Neural progenitor cell (in vitro differentiated cells): ENCODE data around the gene RIPPLY2. TPM values are rescaled to one million over a fixed set of nuclear protein-coding genes. Genes with fewer than 3 reads are reported as not detected.

Source experiments
- DNase-seq: peaks from one replicate; pipeline ENCODE4 v3.0.0-alpha.2; 2016; ENCODE audit warnings: low spot score
- H2AFZ ChIP-seq: fragments of 200-600 bp; sonication (generic); replicated peaks from 2 replicates; pipeline ENCODE4 v1.6.1; 2016; ENCODE audit warnings: antibody characterized with exemption
- H3F3A ChIP-seq: fragments of 200-600 bp; sonication (generic); 2 replicates; pipeline ENCODE4 v1.6.1; 2016; ENCODE audit warnings: antibody characterized with exemption, low read depth
- H3K27ac ChIP-seq: fragments of 200-600 bp; sonication (generic); 2 replicates; pipeline ENCODE4 v1.5.1; 2016; ENCODE audit warnings: mild to moderate bottlenecking
- H3K27me3 ChIP-seq: fragments of 200-600 bp; sonication (generic); 2 replicates; pipeline ENCODE4 v1.6.1; 2016; ENCODE audit warnings: mild to moderate bottlenecking, moderate library complexity
- H3K36me3 ChIP-seq: fragments of 200-600 bp; sonication (generic); 2 replicates; pipeline ENCODE4 v1.5.1; 2016
- H3K4me1 ChIP-seq: fragments of 200-600 bp; sonication (generic); 2 replicates; pipeline ENCODE4 v1.6.1; 2016; ENCODE audit warnings: mixed run types
- H3K4me2 ChIP-seq: fragments of 200-600 bp; sonication (generic); 2 replicates; pipeline ENCODE4 v1.6.1; 2016
- H3K4me3 ChIP-seq: fragments of 200-600 bp; sonication (generic); 2 replicates; pipeline ENCODE4 v1.5.1; 2016
- H3K79me2 ChIP-seq: fragments of 200-600 bp; sonication (generic); 2 replicates; pipeline ENCODE4 v1.6.1; 2016; ENCODE audit warnings: low read depth
- H3K9ac ChIP-seq: fragments of 200-600 bp; sonication (generic); 2 replicates; pipeline ENCODE4 v1.6.1; 2016
- H3K9me3 ChIP-seq: fragments of 200-600 bp; sonication (generic); 2 replicates; pipeline ENCODE4 v1.5.1; 2016; ENCODE audit warnings: low read depth
- H4K20me1 ChIP-seq: fragments of 200-600 bp; sonication (generic); 2 replicates; pipeline ENCODE4 v1.6.1; 2016; ENCODE audit warnings: low read depth
- H3K27ac Mint-ChIP-seq: 3 replicates; pipeline ENCODE4 v1.8.0; 2021; ENCODE audit warnings: mixed read lengths
- H3K27me3 Mint-ChIP-seq: 2 replicates; pipeline ENCODE4 v1.8.0; 2022; ENCODE audit warnings: low read depth, mild to moderate bottlenecking, inconsistent platforms, moderate library complexity, mixed read lengths; ENCODE audit not compliant: insufficient read depth
- H3K36me3 Mint-ChIP-seq: 3 replicates; pipeline ENCODE4 v1.8.0; 2021; ENCODE audit warnings: mixed read lengths
- H3K4me1 Mint-ChIP-seq: 3 replicates; pipeline ENCODE4 v1.8.0; 2021; ENCODE audit warnings: mixed read lengths
- H3K4me3 Mint-ChIP-seq: 3 replicates; pipeline ENCODE4 v1.8.0; 2021; ENCODE audit warnings: mild to moderate bottlenecking, moderate library complexity, mixed read lengths
- H3K9me3 Mint-ChIP-seq: 3 replicates; pipeline ENCODE4 v1.8.0; 2020; ENCODE audit warnings: mixed read lengths
- EZH2 ChIP-seq: fragments of 200-600 bp; sonication (generic); IDR thresholded peaks from 2 replicates; pipeline ENCODE4 v1.6.1; 2017; ENCODE audit warnings: antibody characterized with exemption, mild to moderate bottlenecking, moderate library complexity
- EZH2phosphoT487 ChIP-seq: fragments of 200-600 bp; sonication (generic); IDR thresholded peaks from 2 replicates; pipeline ENCODE4 v1.6.1; 2017; ENCODE audit warnings: antibody characterized with exemption
- total RNA-seq: library from RNA; depleted of rRNA; stranded (reverse); fragments of >200 nt; gene quantifications from 2 replicates; pipeline ENCODE4 v1.2.3, GENCODE V29; 2015; ENCODE audit warnings: low replicate concordance
- TF ChIP-seq, protein P1 (sequence below): fragments of 200-600 bp; sonication (generic); IDR thresholded peaks from 2 replicates; pipeline ENCODE4 v1.5.1; 2017; ENCODE audit warnings: antibody characterized with exemption, mild to moderate bottlenecking

Gene RIPPLY2
- total RNA-seq, 1 donor from 2014 or later: not detected

DNA sequence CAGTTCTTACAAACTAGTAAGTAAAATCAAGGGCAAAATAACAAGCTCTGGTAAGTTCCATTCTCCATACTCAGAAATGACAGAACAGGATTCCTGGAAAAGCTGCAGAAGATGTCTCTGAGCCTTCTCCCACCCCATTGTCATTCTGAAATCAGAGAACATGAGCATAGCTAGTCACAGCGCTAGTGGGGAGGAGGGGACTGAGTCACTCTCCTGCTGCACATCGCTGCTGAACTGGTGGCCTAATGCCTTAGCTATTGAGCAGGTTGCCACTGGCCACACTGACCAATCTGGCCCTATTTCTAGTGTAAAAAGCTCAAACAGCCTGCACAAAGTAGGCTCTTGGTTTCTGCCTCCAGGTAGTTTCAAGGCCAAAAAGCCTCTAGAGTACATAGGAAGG, 26.1 kb upstream of the RIPPLY2 start:
- Histone ChIP-seq H4K20me1 (no peaks in the 10 kb centered on the region), H3K36me3 (no peaks in the 10 kb centered on the region), H3K27me3 (no peaks in the 10 kb centered on the region), H3K9me3 (no peaks in the 10 kb centered on the region), H3K79me2 (no peaks in the 10 kb centered on the region), H2AFZ (peak overlapping the region; percentile 62), H3K4me3 (no peak overlapping the region), H3F3A (no peaks in the 10 kb centered on the region), H3K9ac (no peak overlapping the region), H3K4me1 (no peaks in the 10 kb centered on the region), H3K27ac (no peak overlapping the region), H3K4me2 (no peak overlapping the region)
- no peaks in the 10 kb centered on the region for H3K27me3 Mint-ChIP-seq
- peak; percentile 6 for DNase-seq
- TF ChIP-seq EZH2: no peak
- TF ChIP-seq, protein P1, sequence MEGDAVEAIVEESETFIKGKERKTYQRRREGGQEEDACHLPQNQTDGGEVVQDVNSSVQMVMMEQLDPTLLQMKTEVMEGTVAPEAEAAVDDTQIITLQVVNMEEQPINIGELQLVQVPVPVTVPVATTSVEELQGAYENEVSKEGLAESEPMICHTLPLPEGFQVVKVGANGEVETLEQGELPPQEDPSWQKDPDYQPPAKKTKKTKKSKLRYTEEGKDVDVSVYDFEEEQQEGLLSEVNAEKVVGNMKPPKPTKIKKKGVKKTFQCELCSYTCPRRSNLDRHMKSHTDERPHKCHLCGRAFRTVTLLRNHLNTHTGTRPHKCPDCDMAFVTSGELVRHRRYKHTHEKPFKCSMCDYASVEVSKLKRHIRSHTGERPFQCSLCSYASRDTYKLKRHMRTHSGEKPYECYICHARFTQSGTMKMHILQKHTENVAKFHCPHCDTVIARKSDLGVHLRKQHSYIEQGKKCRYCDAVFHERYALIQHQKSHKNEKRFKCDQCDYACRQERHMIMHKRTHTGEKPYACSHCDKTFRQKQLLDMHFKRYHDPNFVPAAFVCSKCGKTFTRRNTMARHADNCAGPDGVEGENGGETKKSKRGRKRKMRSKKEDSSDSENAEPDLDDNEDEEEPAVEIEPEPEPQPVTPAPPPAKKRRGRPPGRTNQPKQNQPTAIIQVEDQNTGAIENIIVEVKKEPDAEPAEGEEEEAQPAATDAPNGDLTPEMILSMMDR: no peak
- no peak for TF ChIP-seq EZH2phosphoT487
- H3K9me3 Mint-ChIP-seq: no peaks in the 10 kb centered on the region
- H3K4me3 Mint-ChIP-seq: no peak overlapping the region
- no peaks in the 10 kb centered on the region for H3K36me3 Mint-ChIP-seq
- peaks cover 11% of the 10 kb centered on the region for H3K4me1 Mint-ChIP-seq
- H3K27ac Mint-ChIP-seq: no peak overlapping the region

DNA sequence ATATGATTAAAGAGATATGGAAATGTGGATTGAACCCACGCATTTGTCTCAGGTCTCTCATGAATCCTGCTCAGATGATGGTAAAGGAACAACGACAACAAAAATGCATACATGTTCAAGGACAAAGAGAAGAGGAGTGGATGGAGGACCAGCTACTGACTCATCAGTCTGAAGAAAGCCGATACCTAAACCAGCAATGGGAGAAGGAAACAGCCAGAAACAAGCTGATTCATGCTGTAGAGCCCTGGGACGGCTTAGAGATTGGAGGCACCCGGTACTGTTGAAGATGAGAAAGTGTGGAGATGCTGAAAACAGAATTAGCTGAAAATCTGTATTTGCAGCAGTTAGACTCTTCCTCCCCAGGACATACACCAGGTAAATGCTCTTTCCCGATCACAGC, 14.4 kb upstream of the RIPPLY2 start:
- H3K4me1 Mint-ChIP-seq: peaks cover 4% of the 10 kb centered on the region
- H3K36me3 ChIP-seq: no peaks in the 10 kb centered on the region
- H3K27ac ChIP-seq: no peak overlapping the region
- no peak overlapping the region for H3K9ac ChIP-seq
- no peaks in the 10 kb centered on the region for H3K36me3 Mint-ChIP-seq
- no peak overlapping the region for H3K4me3 Mint-ChIP-seq
- no peak for DNase-seq
- H3K79me2 ChIP-seq: no peaks in the 10 kb centered on the region
- H3K27me3 Mint-ChIP-seq: peaks cover 3% of the 10 kb centered on the region
- H3K9me3 ChIP-seq: peaks cover 9% of the 10 kb centered on the region
- H2AFZ ChIP-seq: no peak overlapping the region
- H3K4me2 ChIP-seq: no peak overlapping the region
- TF ChIP-seq EZH2: no peak
- no peak for TF ChIP-seq EZH2phosphoT487
- TF ChIP-seq, protein P1: no peak
- no peaks in the 10 kb centered on the region for H3K27me3 ChIP-seq
- H3K4me3 ChIP-seq: no peak overlapping the region
- no peaks in the 10 kb centered on the region for H3K4me1 ChIP-seq
- H3F3A ChIP-seq: no peaks in the 10 kb centered on the region
- H4K20me1 ChIP-seq: no peaks in the 10 kb centered on the region
- H3K9me3 Mint-ChIP-seq: no peaks in the 10 kb centered on the region
- H3K27ac Mint-ChIP-seq: no peak overlapping the region

DNA sequence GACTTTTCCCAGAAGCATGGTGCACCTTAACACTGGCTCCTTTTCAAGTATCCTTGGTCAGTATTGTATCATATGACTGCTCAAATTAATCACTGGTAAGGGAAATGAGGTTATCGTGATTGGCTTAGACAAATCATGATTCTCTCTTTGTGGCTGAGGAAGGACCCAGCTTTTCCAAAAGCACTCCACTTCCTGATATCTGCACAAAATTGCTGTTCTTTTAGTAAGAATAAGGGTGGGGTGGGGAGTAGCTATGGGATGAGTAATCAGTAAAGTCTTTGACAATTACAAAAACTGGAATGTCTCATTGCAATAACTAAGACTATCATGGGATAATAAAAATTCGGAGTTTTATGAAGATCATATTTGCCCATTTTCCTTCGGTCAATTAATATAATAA, 9.0 kb upstream of the RIPPLY2 start:
- H3K9me3 Mint-ChIP-seq: no peaks in the 10 kb centered on the region
- Histone ChIP-seq H3K9ac (no peak overlapping the region), H3K4me2 (no peak overlapping the region), H3K4me3 (no peak overlapping the region), H3K27ac (no peak overlapping the region), H3F3A (no peaks in the 10 kb centered on the region), H4K20me1 (no peaks in the 10 kb centered on the region), H3K9me3 (peaks cover 6% of the 10 kb centered on the region), H3K79me2 (no peaks in the 10 kb centered on the region), H3K4me1 (no peaks in the 10 kb centered on the region), H2AFZ (no peak overlapping the region), H3K27me3 (no peaks in the 10 kb centered on the region), H3K36me3 (no peaks in the 10 kb centered on the region)
- H3K27me3 Mint-ChIP-seq: no peaks in the 10 kb centered on the region
- H3K4me3 Mint-ChIP-seq: no peak overlapping the region
- H3K27ac Mint-ChIP-seq: no peak overlapping the region
- TF ChIP-seq EZH2phosphoT487: no peak
- TF ChIP-seq, protein P1: no peak
- no peak for TF ChIP-seq EZH2
- peaks cover 4% of the 10 kb centered on the region for H3K4me1 Mint-ChIP-seq
- DNase-seq: no peak
- no peaks in the 10 kb centered on the region for H3K36me3 Mint-ChIP-seq

DNA sequence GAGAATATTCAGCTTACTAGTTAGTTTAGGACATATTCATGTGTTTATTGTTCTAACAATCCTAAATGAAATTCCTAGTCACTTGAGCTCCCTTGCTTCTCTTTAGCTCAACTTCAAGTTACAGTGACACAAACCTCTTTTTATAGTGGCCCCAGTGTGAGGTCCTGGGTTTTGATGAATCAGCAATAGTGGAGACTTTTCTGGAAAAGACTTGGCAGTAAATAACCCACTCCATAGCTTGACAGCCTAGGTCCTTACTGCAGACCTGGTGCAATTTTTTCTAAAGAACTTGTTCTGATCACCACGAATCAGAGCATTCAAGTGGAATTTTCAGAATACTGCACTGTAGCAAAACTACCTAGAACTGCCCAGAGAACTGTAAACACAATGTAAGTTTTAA, 6.9 kb upstream of the RIPPLY2 start:
- Histone ChIP-seq H3K27ac (no peak overlapping the region), H3K36me3 (no peaks in the 10 kb centered on the region), H3K4me2 (no peak overlapping the region), H4K20me1 (no peaks in the 10 kb centered on the region), H3K27me3 (peaks cover 16% of the 10 kb centered on the region), H3K9me3 (peaks cover 6% of the 10 kb centered on the region), H3F3A (no peaks in the 10 kb centered on the region), H3K79me2 (no peaks in the 10 kb centered on the region), H3K4me1 (no peaks in the 10 kb centered on the region), H2AFZ (no peak overlapping the region), H3K9ac (no peak overlapping the region), H3K4me3 (no peak overlapping the region)
- Mint-ChIP-seq H3K36me3 (no peaks in the 10 kb centered on the region), H3K9me3 (no peaks in the 10 kb centered on the region), H3K4me1 (no peaks in the 10 kb centered on the region), H3K27ac (no peak overlapping the region), H3K4me3 (no peak overlapping the region), H3K27me3 (no peaks in the 10 kb centered on the region)
- no peak for DNase-seq
- TF ChIP-seq, protein P1: no peak
- TF ChIP-seq EZH2: no peak
- no peak for TF ChIP-seq EZH2phosphoT487
